Uterus (tissue), 4 donors: Measurements from ENCODE around the gene ASPSCR1. TPM values are rescaled to one million over a fixed set of nuclear protein-coding genes. Genes with fewer than 3 reads are reported as not detected.
A peak's percentile ranks its signal among the peaks of the same experiment; 100 is the strongest.

ENCODE experiments used
- DNase-seq, 2 donors: peaks; one replicate each; pipeline ENCODE4 v3.0.0-alpha.2; 2019 to 2020
- H3K27ac ChIP-seq, 2 donors: fragments of 200-600 bp; sonication (generic); 1 replicate in 1 of 2; 2 replicates in 1 of 2; pipeline ENCODE4 v1.5.1; 2016 to 2018
- H3K27me3 ChIP-seq, 2 donors: fragments of 200-600 bp; sonication (generic); one replicate each; pipeline ENCODE4 v1.5.1; 2018 to 2019; ENCODE audit warnings: control low read depth in 1 of 2
- H3K36me3 ChIP-seq, 2 donors: fragments of 200-600 bp; sonication (generic); one replicate each; pipeline ENCODE4 v1.5.1; 2019; ENCODE audit warnings: control low read depth in 1 of 2
- H3K4me1 ChIP-seq, 2 donors: fragments of 200-600 bp; sonication (generic); one replicate each; pipeline ENCODE4 v1.5.1; 2018 to 2019; ENCODE audit warnings: control low read depth in 1 of 2
- H3K4me3 ChIP-seq, 2 donors: fragments of 200-600 bp; sonication (generic); 1 replicate in 1 of 2; 2 replicates in 1 of 2; pipeline ENCODE4 v1.5.1; 2018 to 2019; ENCODE audit warnings: mild to moderate bottlenecking in 1 of 2
- H3K9me3 ChIP-seq, 2 donors: fragments of 200-600 bp; sonication (generic); one replicate each; pipeline ENCODE4 v1.5.1; 2019; ENCODE audit warnings: control low read depth in 1 of 2
- CTCF ChIP-seq, 4 experiments: fragments of 200-600 bp in 2 of 4; fragments of 450-650 bp in 2 of 4; sonication (generic) in 2 of 4; IDR thresholded peaks; one replicate each; pipeline ENCODE4 v1.5.1; 2016 to 2019; ENCODE audit warnings: antibody characterized with exemption in 4 of 4, mild to moderate bottlenecking in 2 of 4, moderate library complexity in 1 of 4
- POLR2A ChIP-seq, 2 donors: fragments of 450-650 bp; IDR thresholded peaks; one replicate each; pipeline ENCODE4 v1.6.1; 2016; ENCODE audit warnings: antibody characterized with exemption in 2 of 2, mild to moderate bottlenecking in 1 of 2, moderate library complexity in 1 of 2
- intact Hi-C: fragments of 100-400 bp; cut with DNase I; formaldehyde crosslinking; loops from one replicate; pipeline ENCODE4 v1.15.1; 2023; ENCODE audit warnings: low total_unique reads
- total RNA-seq, 4 donors: library from RNA; depleted of rRNA in 3 of 4; stranded (reverse); fragments of >200 nt in 3 of 4; gene quantifications; one replicate each; pipeline versions ENCODE4 v1.1.0 to v1.2.4, GENCODE V29; 2014 to 2023
- donor health status: DM: yes; HTN: yes; CAD: no.

Gene ASPSCR1
- total RNA-seq, 4 donors from 2014 or later, result 3.5 to 34.2 (median 13.6) TPM

- no peak overlapping the region for H3K27ac ChIP-seq
- intact Hi-C loops, result no loop called here
- no peak for DNase-seq
Observed at GRCh38 chr17:81991684-81992305, 14.4 kb downstream of the ASPSCR1 start.

GRCh38 chr17:81992306-81993102 lies 15.1 kb downstream of the ASPSCR1 start:
- TF ChIP-seq POLR2A (IDR thresholded peaks at IDR 0.05) (no peak), CTCF (IDR thresholded peaks at IDR 0.05) (no peak)
- Histone ChIP-seq H3K27ac (no peak overlapping the region), H3K4me1 (no peaks in the 10 kb centered on the region), H3K4me3 (no peak overlapping the region), H3K36me3 (no peaks in the 10 kb centered on the region), H3K27me3 (no peaks in the 10 kb centered on the region), H3K9me3 (no peaks in the 10 kb centered on the region)
- DNase-seq, result no peak
- intact Hi-C loops, result no loop called here

More at GRCh38 chr17:81991684-81992305, 14.4 kb downstream of the ASPSCR1 start:
- H3K27me3 ChIP-seq, result no peaks in the 10 kb centered on the region
- TF ChIP-seq CTCF (IDR thresholded peaks at IDR 0.05) (no peak), POLR2A (IDR thresholded peaks at IDR 0.05) (peak in 1 of 2 donors; percentile 20)
- H3K36me3 ChIP-seq, result no peaks in the 10 kb centered on the region
- no peak overlapping the region for H3K4me3 ChIP-seq
- H3K4me1 ChIP-seq, result no peaks in the 10 kb centered on the region
- no peaks in the 10 kb centered on the region for H3K9me3 ChIP-seq

- no peaks in the 10 kb centered on the region for H3K36me3 ChIP-seq
- DNase-seq, result no peak
- intact Hi-C loops, result no loop called here
- H3K27ac ChIP-seq, result no peak overlapping the region
- H3K4me1 ChIP-seq, result no peaks in the 10 kb centered on the region
- TF ChIP-seq POLR2A (IDR thresholded peaks at IDR 0.05) (no peak), CTCF (IDR thresholded peaks at IDR 0.05) (no peak)
- no peaks in the 10 kb centered on the region for H3K9me3 ChIP-seq
- no peak overlapping the region for H3K4me3 ChIP-seq
- no peaks in the 10 kb centered on the region for H3K27me3 ChIP-seq
Observed at GRCh38 chr17:81993729-81994592, 16.5 kb downstream of the ASPSCR1 start.

GRCh38 chr17:81994593-81995462 lies 17.4 kb downstream of the ASPSCR1 start:
- Histone ChIP-seq H3K27ac (no peak overlapping the region), H3K4me3 (no peak overlapping the region), H3K4me1 (no peaks in the 10 kb centered on the region), H3K27me3 (no peaks in the 10 kb centered on the region), H3K9me3 (no peaks in the 10 kb centered on the region), H3K36me3 (no peaks in the 10 kb centered on the region)
- TF ChIP-seq POLR2A (IDR thresholded peaks at IDR 0.05), result no peak
- no peak for TF ChIP-seq CTCF (IDR thresholded peaks at IDR 0.05)
- DNase-seq, result no peak
- intact Hi-C loops, result no loop called here
